Measurements from ENCODE around the gene ZNF646. TPM values are rescaled to one million over a fixed set of nuclear protein-coding genes. Genes with fewer than 3 reads are reported as not detected.
A peak's percentile ranks its signal among the peaks of the same experiment; 100 is the strongest.
"Not testable (repeated sequence)": the region's sequence is repeated elsewhere in the genome, so short reads cannot be mapped to it uniquely, and the experiment has no call there.

ZNF646 gene
- total RNA-seq, 1 donor from 2014 or later = 7.5 TPM

DNA sequence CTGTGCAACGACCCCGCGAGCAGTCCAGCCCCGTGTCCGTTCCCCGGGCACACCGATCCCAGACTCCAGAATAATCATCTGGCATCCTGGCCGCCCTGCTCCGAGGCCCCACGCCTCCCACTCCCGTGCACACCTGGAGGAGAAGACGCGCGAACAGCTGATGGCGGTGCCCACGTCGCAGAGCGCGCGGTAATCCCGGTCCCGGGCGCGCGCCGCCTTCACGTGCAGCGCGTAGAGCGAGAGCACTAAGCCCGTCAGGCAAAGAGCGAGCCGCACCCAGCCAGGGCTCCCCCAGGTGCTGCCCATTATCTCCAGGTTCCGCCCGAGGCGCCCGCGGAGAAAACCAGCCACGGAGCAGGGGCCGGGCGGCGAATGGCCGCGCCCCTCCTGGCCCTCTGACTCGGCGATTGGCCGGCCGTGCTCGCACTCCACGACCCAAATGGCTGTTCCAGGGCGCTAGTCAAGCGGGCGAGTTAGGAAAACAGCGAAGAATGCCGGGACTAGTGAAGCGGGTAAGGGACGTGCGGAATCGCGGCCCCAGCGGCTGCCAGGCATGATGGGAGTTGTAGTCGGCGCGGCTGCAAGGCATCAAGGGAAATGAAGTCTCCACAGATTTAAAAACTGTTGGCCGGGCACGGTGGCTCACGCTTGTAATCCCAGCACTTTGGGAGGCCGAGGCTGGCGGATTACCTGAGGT lies 20.4 kb downstream of the ZNF646 start, which contains the start of gene VKORC1:
Gene VKORC1, minus strand, starts transcription at position 374 of the 697 bp plus-strand sequence. Its CDS starts 68 bp downstream, at position 306.
- Histone ChIP-seq H3K79me2 (ENCODE audit: low read depth) (peaks cover 22% of the 10 kb centered on the region), H3F3A (ENCODE audit: low read depth) (peaks cover 28% of the 10 kb centered on the region), H3K4me1 (peaks cover 3% of the 10 kb centered on the region), H3K4me3 (peak within 1 kb of the TSS; percentile 86), H3K27me3 (no peaks in the 10 kb centered on the region), H3K9ac (peak within 1 kb of the TSS; percentile 42), H2AFZ (replicated peaks) (peak within 1 kb of the TSS; percentile 64), H3K27ac (peak within 1 kb of the TSS; percentile 71), H3K36me3 (no peaks in the 10 kb centered on the region), H4K20me1 (ENCODE audit: low read depth) (peaks cover 19% of the 10 kb centered on the region), H3K4me2 (peak within 1 kb of the TSS; percentile 87), H3K9me3 (ENCODE audit: low read depth) (no peaks in the 10 kb centered on the region)
- peaks cover 8% of the 10 kb centered on the region for H3K4me1 Mint-ChIP-seq
- H3K36me3 Mint-ChIP-seq = peaks cover 3% of the 10 kb centered on the region
- H3K4me3 Mint-ChIP-seq = peak within 1 kb of the TSS; percentile 98
- H3K9me3 Mint-ChIP-seq = peaks cover 5% of the 10 kb centered on the region
- H3K27me3 Mint-ChIP-seq (ENCODE audit: insufficient read depth, low read depth) = peaks cover 12% of the 10 kb centered on the region
- DNase-seq (ENCODE audit: low spot score) = peak; percentile 98
- peak within 1 kb of the TSS; percentile 4 for H3K27ac Mint-ChIP-seq
- TF ChIP-seq EZH2phosphoT487 (IDR thresholded peaks at IDR 0.05) (no peak), CTCF (IDR thresholded peaks at IDR 0.05) (no peak), EZH2 (IDR thresholded peaks at IDR 0.05) (no peak)

- H3K27me3 Mint-ChIP-seq (ENCODE audit: insufficient read depth, low read depth) = peaks cover 10% of the 10 kb centered on the region
- no peak overlapping the region for H3K9ac ChIP-seq
- H3K79me2 ChIP-seq (ENCODE audit: low read depth) = no peaks in the 10 kb centered on the region
- no peaks in the 10 kb centered on the region for H3K4me1 ChIP-seq
- H3K4me2 ChIP-seq = no peak overlapping the region
- H3K4me3 Mint-ChIP-seq = peak overlapping the region; percentile 49
- no peak overlapping the region for H3K27ac Mint-ChIP-seq
- no peaks in the 10 kb centered on the region for H3K27me3 ChIP-seq
- peaks cover 11% of the 10 kb centered on the region for H3F3A ChIP-seq (ENCODE audit: low read depth)
- no peaks in the 10 kb centered on the region for H3K9me3 ChIP-seq (ENCODE audit: low read depth)
- peaks cover 8% of the 10 kb centered on the region for H3K9me3 Mint-ChIP-seq
- H2AFZ ChIP-seq (replicated peaks) = no peak overlapping the region
- TF ChIP-seq EZH2phosphoT487 (IDR thresholded peaks at IDR 0.05) (no peak), CTCF (IDR thresholded peaks at IDR 0.05) (no peak), EZH2 (IDR thresholded peaks at IDR 0.05) (no peak)
- H4K20me1 ChIP-seq (ENCODE audit: low read depth) = no peaks in the 10 kb centered on the region
- no peaks in the 10 kb centered on the region for H3K4me1 Mint-ChIP-seq
- H3K27ac ChIP-seq = no peak overlapping the region
- no peak for DNase-seq (ENCODE audit: low spot score)
- H3K36me3 ChIP-seq = no peaks in the 10 kb centered on the region
- no peaks in the 10 kb centered on the region for H3K36me3 Mint-ChIP-seq
- no peak overlapping the region for H3K4me3 ChIP-seq
Measured at GRCh38 chr16:31099860-31100638, 25.8 kb downstream of the ZNF646 start.

GRCh38 chr16:31100876-31101641 lies 26.8 kb downstream of the ZNF646 start:
- not testable (repeated sequence) for H3K4me1 Mint-ChIP-seq; H3K27me3 Mint-ChIP-seq (ENCODE audit: insufficient read depth, low read depth); H3K9ac ChIP-seq; H3K79me2 ChIP-seq (ENCODE audit: low read depth); H3K4me2 ChIP-seq; H3K27ac ChIP-seq; H4K20me1 ChIP-seq (ENCODE audit: low read depth); H3K27me3 ChIP-seq; H3K36me3 ChIP-seq; H3K9me3 ChIP-seq (ENCODE audit: low read depth); H3K4me1 ChIP-seq; DNase-seq (ENCODE audit: low spot score); H3K4me3 Mint-ChIP-seq; H2AFZ ChIP-seq (replicated peaks); H3K36me3 Mint-ChIP-seq; H3K4me3 ChIP-seq; H3F3A ChIP-seq (ENCODE audit: low read depth); H3K9me3 Mint-ChIP-seq; H3K27ac Mint-ChIP-seq

Measured in neural progenitor cell (in vitro differentiated cells).